ENCODE results near the gene PCBP2.
A peak's percentile ranks its signal among the peaks of the same experiment; 100 is the strongest.
"Not testable (repeated sequence)": the region's sequence is repeated elsewhere in the genome, so short reads cannot be mapped to it uniquely, and the experiment has no call there.

Gene PCBP2

DNA sequence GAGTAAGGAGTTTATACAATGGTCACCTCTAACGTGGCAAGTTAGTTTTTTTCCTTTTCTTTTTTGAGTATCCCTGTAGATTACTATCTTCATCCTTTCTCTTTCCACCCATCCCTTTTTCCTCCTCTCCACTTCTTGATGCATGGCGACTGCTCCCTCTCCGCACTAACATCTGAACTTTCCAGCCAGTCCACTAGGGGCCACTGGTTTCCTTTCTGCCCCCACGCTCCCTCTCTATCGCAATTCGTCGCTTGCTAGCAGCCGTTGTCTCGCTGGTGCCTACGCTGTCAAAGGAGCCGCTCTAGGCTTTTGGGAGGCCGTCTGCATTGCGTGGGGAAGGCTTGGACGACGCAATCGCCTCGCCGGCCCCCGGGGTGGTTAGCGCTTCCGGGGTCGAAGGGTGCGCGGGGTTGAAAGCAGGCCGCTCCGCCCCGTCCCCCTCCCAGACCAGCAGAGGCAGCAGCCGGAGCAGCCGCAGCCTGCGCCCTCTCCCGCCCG lies at the start of gene PCBP2:
PCBP2 (plus strand) TSS at position 442 of the 498 bp plus-strand sequence. CDS start 2,699 bp downstream, outside the sequence.
- peak; percentile 98 for DNase-seq

DNA sequence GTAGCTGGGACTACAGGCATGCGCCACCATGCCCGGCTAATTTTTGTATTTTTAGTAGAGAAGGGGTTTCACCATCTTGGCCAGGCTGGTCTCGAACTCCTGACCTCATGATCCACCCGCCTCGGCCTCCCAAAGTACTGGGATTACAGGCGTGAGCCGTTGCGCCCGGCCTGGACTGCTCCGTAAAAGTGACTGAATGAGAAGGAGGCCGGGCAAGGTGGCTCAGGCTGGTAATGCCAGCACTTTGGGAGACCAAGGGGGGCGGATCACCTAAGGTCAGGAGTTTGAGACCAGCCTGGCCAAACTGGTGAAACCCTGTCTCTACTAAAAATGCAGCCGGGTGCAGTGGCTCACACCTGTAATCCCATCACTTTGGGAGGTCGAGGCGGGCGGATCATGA lies 49.6 kb upstream of the PCBP2 start:
- DNase-seq, result not testable (repeated sequence)

DNA sequence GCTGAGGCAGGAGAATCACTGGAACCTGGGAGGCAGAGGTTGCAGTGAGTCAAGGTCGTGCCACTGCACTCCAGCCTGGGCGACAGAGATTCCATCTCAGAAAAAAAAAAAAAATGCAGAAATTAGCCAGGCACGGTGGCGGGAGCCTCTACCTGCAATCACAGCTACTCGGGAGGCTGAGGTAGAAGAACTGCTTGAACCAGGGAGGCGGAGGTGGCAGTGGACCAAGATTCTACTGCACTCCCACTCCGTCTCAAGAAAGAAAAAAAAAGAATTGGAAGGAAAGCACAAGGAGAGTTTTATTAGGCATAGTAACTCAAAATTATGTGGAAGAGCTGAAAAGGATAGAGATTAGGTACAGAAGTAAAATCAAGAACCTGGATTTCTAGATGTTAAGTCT lies 49.0 kb upstream of the PCBP2 start:
- no peak for DNase-seq

- DNase-seq, result no peak
Observed at GRCh38 chr12:53410951-53411350, 41.0 kb upstream of the PCBP2 start.

DNA sequence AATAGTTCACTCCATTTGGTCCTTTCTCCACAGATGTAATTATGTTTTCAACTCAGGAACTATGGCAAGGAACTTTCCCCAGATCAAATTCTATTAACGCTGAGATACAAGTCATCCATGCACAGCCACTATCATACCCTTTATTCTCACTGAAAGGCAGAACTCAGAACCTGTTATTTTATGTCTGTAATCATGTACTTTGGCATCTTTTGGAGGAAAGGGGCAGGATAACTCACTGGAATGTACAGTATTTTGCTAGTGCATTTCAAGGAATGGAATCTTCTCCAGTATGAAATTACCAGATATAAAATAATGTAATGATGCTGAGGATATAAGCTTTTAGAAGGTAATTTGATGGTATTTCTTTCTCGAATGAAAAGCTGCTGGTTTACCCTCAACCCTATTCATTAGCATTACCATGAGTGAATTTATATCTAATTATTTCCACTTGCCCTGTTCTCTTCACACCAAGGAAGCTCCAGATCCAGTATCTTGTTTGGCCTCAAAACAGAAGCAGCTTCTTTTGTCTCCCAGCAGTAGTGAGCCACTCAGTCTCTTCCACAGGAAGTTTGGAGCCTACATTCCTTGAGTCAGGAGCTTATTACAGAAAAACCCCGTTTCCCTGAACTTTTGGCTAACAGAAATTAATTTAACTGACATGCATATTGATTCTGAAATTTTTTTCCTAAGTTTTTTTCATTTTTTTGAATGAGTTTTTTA lies 38.3 kb upstream of the PCBP2 start:
- DNase-seq, result no peak

- no peak for DNase-seq
Observed at GRCh38 chr12:53414756-53415417, 37.0 kb upstream of the PCBP2 start.

DNA sequence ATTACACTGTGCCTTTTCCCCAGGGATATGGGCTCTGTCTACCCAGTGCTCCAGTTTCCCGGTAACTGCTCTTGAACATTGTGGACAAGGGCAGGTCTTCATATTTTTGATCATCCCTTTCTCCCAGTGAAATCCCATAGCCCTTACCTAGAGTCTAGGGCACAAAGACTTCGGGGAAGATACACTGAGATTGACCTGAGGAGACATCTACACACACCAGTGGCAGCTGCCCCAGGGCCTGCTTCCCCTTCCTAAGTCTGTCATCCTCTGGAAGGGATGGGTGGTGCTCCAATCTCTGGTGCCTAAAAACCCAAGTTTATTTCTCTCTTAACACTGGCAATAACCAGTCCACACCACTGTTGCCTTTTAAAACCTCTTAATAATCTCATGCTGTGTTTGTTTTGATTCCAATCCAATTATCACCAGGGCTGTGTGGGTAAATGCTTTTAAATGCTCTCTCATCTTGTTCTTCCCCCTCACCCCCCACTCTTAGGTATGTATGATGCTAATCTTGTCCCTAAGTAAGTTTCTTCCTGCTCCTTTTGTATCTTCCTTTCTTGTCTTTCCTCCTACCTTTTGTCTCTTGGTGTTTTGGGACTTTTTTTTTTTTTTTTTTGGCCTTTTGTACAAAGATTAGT lies 36.0 kb upstream of the PCBP2 start:
- not testable (repeated sequence) for DNase-seq

DNA sequence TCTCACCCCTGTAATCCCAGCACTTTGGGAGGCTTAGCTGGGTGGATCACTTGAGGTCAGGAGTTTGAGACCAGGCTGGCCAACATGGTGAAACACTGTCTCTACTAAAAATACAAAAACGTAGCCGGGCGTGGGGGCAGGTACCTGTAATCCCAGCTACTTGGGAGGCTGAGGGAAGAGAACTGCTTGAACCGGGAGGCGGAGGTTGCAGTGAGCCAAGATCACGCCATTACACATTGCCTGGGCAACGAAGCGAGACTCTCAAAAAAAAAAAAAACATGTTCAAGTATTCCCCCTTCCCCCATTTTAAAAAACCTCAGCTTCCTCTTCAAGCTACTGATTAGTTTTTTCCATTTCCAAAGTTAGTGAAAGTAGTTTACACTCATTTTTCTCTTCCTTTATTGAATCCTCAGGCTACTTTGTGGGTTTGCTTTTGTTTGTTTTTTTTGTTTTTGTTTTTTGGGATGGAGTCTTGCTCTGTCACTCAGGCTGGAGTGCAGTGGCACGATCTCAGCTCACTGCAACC lies 34.5 kb upstream of the PCBP2 start:
- not testable (repeated sequence) for DNase-seq

DNA sequence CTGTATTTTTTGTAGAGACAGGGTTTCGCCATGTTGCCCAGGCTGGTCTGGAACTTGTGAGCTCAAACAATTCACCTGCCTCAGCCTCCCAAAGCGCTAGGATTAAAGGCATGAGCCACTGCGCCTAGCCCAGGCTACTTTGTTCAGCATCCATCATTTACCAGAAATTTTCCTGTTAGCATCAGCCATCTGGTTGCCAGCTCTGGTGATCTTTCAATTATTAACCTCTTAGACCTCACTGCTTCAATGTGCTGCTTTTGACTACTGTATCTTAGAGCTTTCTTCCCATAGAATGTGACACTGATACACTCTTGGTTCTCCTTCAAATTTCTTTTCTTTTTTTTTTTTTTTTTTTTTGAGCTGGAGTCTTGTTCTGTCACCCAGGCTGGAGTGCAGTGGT lies 33.7 kb upstream of the PCBP2 start:
- DNase-seq, result no peak

- DNase-seq, result no peak
Observed at GRCh38 chr12:53419756-53420155, 32.1 kb upstream of the PCBP2 start.

DNA sequence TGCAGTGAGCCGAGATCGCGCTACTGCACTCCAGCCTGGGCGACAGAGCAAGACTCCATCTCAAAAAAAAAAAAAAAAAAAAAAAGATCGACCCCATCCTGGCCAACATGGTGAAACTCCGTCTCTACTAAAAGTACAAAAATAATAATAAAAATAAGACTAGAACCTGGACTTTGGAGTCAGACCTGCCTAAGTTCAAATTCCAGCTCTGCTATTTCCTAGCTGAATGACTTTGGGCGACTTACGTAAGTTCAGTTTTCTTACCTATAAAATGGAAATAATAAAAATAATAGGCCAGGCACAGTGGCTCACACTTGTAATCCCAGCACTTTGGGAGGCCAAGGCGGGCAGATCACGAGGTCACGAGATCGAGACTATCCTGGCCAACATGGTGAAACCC lies 29.7 kb upstream of the PCBP2 start:
- DNase-seq, result not testable (repeated sequence)

DNA sequence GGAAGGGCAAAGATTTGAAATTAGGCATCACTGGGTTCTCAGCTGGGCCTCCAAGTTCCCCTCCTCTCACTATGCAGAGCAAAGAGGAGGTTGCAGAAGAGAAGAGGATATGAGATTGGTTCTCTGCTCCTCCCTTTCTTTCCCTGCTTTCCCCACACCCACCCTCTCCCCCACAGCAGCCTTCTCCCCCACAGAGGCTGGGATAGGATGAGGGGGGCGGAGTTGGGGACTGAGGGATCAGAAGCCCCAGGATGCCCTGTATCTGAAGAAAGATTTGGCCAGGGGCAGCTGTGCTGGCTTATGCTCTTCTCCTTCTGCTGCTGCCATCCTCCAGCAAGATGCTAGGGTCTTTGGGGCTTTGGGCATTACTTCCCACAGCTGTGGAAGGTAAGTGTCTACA lies 28.3 kb upstream of the PCBP2 start, which contains the start of gene AMHR2:
AMHR2 (plus strand) TSS at position 259 of the 400 bp plus-strand sequence; CDS start at position 339, 80 bp downstream.
- no peak for DNase-seq

- no peak for DNase-seq
Observed at GRCh38 chr12:53424626-53425514, 27.0 kb upstream of the PCBP2 start.

DNA sequence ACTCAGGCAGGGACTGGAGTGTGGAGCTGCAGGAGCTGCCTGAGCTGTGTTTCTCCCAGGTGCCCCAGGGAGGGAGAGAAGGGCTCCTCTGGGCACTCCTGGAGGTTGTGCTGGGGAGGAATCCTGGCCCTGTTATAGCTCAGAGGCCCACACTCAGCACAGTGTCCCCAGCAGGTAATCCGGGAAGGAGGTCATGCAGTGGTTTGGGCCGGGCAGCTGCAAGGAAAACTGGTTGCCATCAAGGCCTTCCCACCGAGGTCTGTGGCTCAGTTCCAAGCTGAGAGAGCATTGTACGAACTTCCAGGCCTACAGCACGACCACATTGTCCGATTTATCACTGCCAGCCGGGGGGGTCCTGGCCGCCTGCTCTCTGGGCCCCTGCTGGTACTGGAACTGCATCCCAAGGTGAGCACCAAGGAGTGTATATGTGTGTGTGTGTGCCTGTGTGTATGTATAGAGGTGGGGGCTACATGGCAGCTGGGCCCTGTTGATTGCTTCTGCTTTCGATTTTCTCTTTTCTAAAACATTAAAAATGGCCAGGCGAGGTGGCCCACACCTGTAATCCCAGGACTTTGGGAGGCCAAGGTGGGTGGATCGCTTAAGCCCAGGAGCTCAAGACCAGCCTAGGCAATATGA lies 26.3 kb upstream of the PCBP2 start:
- no peak for DNase-seq

- peak; percentile 86 for DNase-seq
Observed at GRCh38 chr12:53427905-53428594, 23.9 kb upstream of the PCBP2 start.

DNA sequence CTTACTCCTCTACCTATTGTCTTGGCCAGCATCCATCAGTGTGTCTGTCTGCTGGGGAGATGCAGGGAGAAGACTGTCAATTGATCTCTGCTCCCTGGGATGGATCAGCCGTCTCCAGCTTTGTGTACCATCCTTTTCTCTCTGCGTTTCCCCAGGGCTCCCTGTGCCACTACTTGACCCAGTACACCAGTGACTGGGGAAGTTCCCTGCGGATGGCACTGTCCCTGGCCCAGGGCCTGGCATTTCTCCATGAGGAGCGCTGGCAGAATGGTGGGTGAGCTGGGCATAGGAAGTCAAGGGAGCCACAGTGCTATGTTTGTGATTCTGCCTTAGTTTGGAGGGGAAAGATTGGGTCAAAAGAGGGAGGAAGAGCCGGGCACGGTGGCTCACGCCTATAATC lies 23.2 kb upstream of the PCBP2 start:
- DNase-seq, result no peak

GRCh38 chr12:53430116-53430515 lies 21.8 kb upstream of the PCBP2 start:
- DNase-seq, result no peak

GRCh38 chr12:53431187-53431586 lies 20.7 kb upstream of the PCBP2 start:
- DNase-seq, result no peak

GRCh38 chr12:53435326-53435725 lies 16.6 kb upstream of the PCBP2 start:
- not testable (repeated sequence) for DNase-seq

DNA sequence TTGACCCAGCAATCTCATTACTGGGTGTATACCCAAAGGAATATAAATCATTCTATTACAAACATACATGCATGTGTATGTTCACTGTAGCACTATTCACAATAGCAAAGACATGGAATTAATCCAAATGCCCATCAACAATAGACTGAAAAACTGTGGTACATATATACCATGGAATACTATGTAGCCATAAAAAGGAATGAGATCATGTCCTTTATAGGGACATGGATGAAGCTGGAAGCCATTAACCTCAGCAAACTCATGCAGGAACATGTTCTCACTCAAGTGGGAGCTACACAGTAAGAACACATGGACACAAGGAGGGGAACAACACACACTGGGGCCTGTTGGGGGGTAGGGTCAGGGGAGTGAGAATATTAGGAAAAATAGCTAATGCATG lies 12.3 kb upstream of the PCBP2 start:
- DNase-seq, result not testable (repeated sequence)

Data from T1000 (cell line).